CD14-positive monocyte (primary cell): ENCODE data around the gene CLDN19. TPM values are rescaled to one million over a fixed set of nuclear protein-coding genes. Genes with fewer than 3 reads are reported as not detected.

Experiments
- DNase-seq, 3 donors: peaks; one replicate each; pipeline ENCODE4 v3.0.0-alpha.2; 2011 to 2022
- H2AFZ ChIP-seq: 2 replicates; pipeline ENCODE4 v1.6.0; 2012; ENCODE audit warnings: mild to moderate bottlenecking, low read depth, low read length, inconsistent platforms; ENCODE audit not compliant: insufficient read depth, poor library complexity, severe bottlenecking
- H3K27ac ChIP-seq, 2 donors: 1 replicate in 1 of 2; 2 replicates in 1 of 2; pipeline ENCODE4 v1.5.1; 2012 to 2013; ENCODE audit warnings: low read length in 2 of 2, control low read depth in 1 of 2, inconsistent platforms in 1 of 2, low read depth in 1 of 2, mild to moderate bottlenecking in 1 of 2
- H3K27me3 ChIP-seq, 2 donors: one replicate each; pipeline versions ENCODE4 v1.6.0 to v1.6.1; 2011 to 2013; ENCODE audit warnings: low read length in 2 of 2; ENCODE audit not compliant: control insufficient read depth in 2 of 2, insufficient read depth in 2 of 2
- H3K36me3 ChIP-seq, 2 donors: replicated peaks in 1 of 2; 1 replicate in 1 of 2; 2 replicates in 1 of 2; pipeline versions ENCODE4 v1.5.1 to v1.6.1; 2012 to 2013; ENCODE audit warnings: low read length in 2 of 2, control low read depth in 1 of 2, inconsistent platforms in 1 of 2, mild to moderate bottlenecking in 1 of 2; ENCODE audit not compliant: insufficient read depth in 2 of 2, control insufficient read depth in 1 of 2
- H3K4me1 ChIP-seq, 2 donors: 1 replicate in 1 of 2; 2 replicates in 1 of 2; pipeline versions ENCODE4 v1.5.1 to v1.6.1; 2012 to 2013; ENCODE audit warnings: low read length in 2 of 2, control low read depth in 1 of 2, inconsistent platforms in 1 of 2, mild to moderate bottlenecking in 1 of 2, moderate library complexity in 1 of 2; ENCODE audit not compliant: insufficient read depth in 2 of 2, control insufficient read depth in 1 of 2
- H3K4me2 ChIP-seq: replicated peaks from 2 replicates; pipeline ENCODE3; 2012; ENCODE audit warnings: low read length, moderate library complexity, mild to moderate bottlenecking; ENCODE audit not compliant: poor library complexity, severe bottlenecking; ENCODE audit errors: extremely low read depth
- H3K4me3 ChIP-seq, 3 experiments: fragments of 200-600 bp in 1 of 3; sonication (generic) in 1 of 3; replicated peaks in 1 of 3; 1 replicate in 2 of 3; 2 replicates in 1 of 3; pipeline ENCODE4 v1.5.1; 2011 to 2013; ENCODE audit warnings: low read length in 3 of 3, mild to moderate bottlenecking in 3 of 3, control low read depth in 2 of 3, low read depth in 2 of 3, inconsistent platforms in 1 of 3, moderate library complexity in 1 of 3
- H3K79me2 ChIP-seq: 2 replicates; pipeline ENCODE4 v1.6.0; 2012; ENCODE audit warnings: mild to moderate bottlenecking, control low read depth, inconsistent platforms, low read length, moderate library complexity; ENCODE audit not compliant: insufficient read depth
- H3K9ac ChIP-seq: 2 replicates; pipeline ENCODE4 v1.6.0; 2017; ENCODE audit warnings: low read length, mild to moderate bottlenecking; ENCODE audit not compliant: insufficient read depth, poor library complexity, severe bottlenecking
- H3K9me3 ChIP-seq, 2 donors: replicated peaks in 1 of 2; 1 replicate in 1 of 2; 2 replicates in 1 of 2; pipeline versions ENCODE4 v1.5.1 to v1.6.1; 2012 to 2013; ENCODE audit warnings: low read length in 2 of 2, control low read depth in 1 of 2; ENCODE audit not compliant: control insufficient read depth in 1 of 2, insufficient read depth in 1 of 2
- H4K20me1 ChIP-seq: 2 replicates; pipeline ENCODE4 v1.6.0; 2012; ENCODE audit warnings: mild to moderate bottlenecking, low read length, control low read depth, moderate library complexity; ENCODE audit not compliant: insufficient read depth
- H3K27ac Mint-ChIP-seq, 7 donors: one replicate each; pipeline ENCODE4 v1.8.0; 2020; ENCODE audit warnings: mild to moderate bottlenecking in 7 of 7, mixed read lengths in 7 of 7, moderate library complexity in 6 of 7, inconsistent platforms in 2 of 7
- H3K27me3 Mint-ChIP-seq, 3 donors: one replicate each; pipeline ENCODE4 v1.8.0; 2021 to 2022; ENCODE audit warnings: low read depth in 3 of 3, mild to moderate bottlenecking in 3 of 3, mixed read lengths in 3 of 3, moderate library complexity in 3 of 3, inconsistent platforms in 1 of 3
- H3K36me3 Mint-ChIP-seq, 2 donors: one replicate each; pipeline ENCODE4 v1.8.0; 2020; ENCODE audit warnings: mixed read lengths in 2 of 2, inconsistent platforms in 1 of 2, mild to moderate bottlenecking in 1 of 2
- H3K4me1 Mint-ChIP-seq: one replicate; pipeline ENCODE4 v1.8.0; 2020; ENCODE audit warnings: mild to moderate bottlenecking, mixed read lengths
- H3K4me3 Mint-ChIP-seq, 2 donors: one replicate each; pipeline ENCODE4 v1.8.0; 2020; ENCODE audit warnings: mild to moderate bottlenecking in 2 of 2, mixed read lengths in 2 of 2, moderate library complexity in 1 of 2
- H3K9me3 Mint-ChIP-seq, 7 donors: one replicate each; pipeline ENCODE4 v1.8.0; 2020 to 2022; ENCODE audit warnings: mixed read lengths in 7 of 7, mild to moderate bottlenecking in 6 of 7, moderate library complexity in 6 of 7, inconsistent platforms in 2 of 7
- WGBS: methylation state at CpG from one replicate; pipeline ENCODE4 v1.1.5; 2013; ENCODE audit warnings: missing lambda C conversion rate; ENCODE audit not compliant: insufficient coverage; 5-methylcytosine and 5-hydroxymethylcytosine counted together
- intact Hi-C, 2 donors: fragments of 100-400 bp; cut with micrococcal nuclease; formaldehyde crosslinking; loops; one replicate each; pipeline versions ENCODE4 v1.15.0 to v1.15.1; 2023
- polyA plus RNA-seq, 3 donors: library from polyadenylated mRNA; depleted of rRNA in 1 of 3; unstranded in 2 of 3; stranded (reverse) in 1 of 3; fragments of 300-500 nt in 2 of 3; fragments of >200 nt in 1 of 3; fragmentation: Illumina TruSeq in 2 of 3; gene quantifications; 1 replicate in 2 of 3; 2 replicates in 1 of 3; pipeline ENCODE4 v1.2.3, GENCODE V29; 2012 to 2021
- TF ChIP-seq, protein P1 (sequence below): fragments of 200-600 bp; IDR thresholded peaks from one replicate; pipeline ENCODE4 v1.8.0; 2022; ENCODE audit warnings: antibody characterized with exemption, mild to moderate bottlenecking

The CLDN19 gene
- polyA plus RNA-seq, 3 donors: not detected

DNA sequence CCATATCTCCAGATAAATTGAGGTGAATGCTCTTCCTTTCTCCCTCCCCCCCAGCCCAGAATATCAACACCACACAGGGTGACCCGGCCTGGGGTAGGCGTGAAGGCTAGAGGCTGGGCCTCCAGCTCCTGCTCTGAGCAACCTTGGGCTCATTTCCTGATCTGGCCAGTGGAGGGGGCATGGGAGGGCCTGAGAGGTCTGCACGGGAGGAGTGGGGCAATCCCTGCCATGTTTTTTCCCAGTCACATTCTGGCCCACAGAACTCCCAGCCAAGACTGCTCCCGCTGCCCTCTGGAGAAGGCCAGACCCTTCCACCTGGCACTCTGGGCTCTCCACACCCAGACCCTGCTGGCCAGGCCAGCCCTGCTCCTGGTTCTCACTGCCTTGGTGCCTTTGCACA lies 3.9 kb downstream of the CLDN19 start:
- H3K27ac Mint-ChIP-seq: peak overlapping the region in 3 of 7 donors; percentile 40 to 86 (median 65)
- H3K9me3 Mint-ChIP-seq: peaks cover 0 to 3% (median 0%) of the 10 kb centered on the region in 7 donors
- H3K36me3 Mint-ChIP-seq: peaks cover 0 to 5% of the 10 kb centered on the region in 2 donors
- Histone ChIP-seq H4K20me1 (no peaks in the 10 kb centered on the region), H3K79me2 (no peaks in the 10 kb centered on the region), H3K27me3 (no peaks in the 10 kb centered on the region), H3K27ac (no peak overlapping the region), H2AFZ (peak overlapping the region; percentile 70), H3K36me3 (no peaks in the 10 kb centered on the region), H3K9me3 (no peaks in the 10 kb centered on the region), H3K4me3 (no peak overlapping the region), H3K4me2 (no peak overlapping the region), H3K9ac (no peak overlapping the region), H3K4me1 (peaks cover 26 to 30% of the 10 kb centered on the region in 2 donors)
- peaks cover 0 to 3% (median 1%) of the 10 kb centered on the region in 3 donors for H3K27me3 Mint-ChIP-seq
- no peak overlapping the region for H3K4me3 Mint-ChIP-seq
- intact Hi-C loops: no loop called here
- TF ChIP-seq, protein P1, sequence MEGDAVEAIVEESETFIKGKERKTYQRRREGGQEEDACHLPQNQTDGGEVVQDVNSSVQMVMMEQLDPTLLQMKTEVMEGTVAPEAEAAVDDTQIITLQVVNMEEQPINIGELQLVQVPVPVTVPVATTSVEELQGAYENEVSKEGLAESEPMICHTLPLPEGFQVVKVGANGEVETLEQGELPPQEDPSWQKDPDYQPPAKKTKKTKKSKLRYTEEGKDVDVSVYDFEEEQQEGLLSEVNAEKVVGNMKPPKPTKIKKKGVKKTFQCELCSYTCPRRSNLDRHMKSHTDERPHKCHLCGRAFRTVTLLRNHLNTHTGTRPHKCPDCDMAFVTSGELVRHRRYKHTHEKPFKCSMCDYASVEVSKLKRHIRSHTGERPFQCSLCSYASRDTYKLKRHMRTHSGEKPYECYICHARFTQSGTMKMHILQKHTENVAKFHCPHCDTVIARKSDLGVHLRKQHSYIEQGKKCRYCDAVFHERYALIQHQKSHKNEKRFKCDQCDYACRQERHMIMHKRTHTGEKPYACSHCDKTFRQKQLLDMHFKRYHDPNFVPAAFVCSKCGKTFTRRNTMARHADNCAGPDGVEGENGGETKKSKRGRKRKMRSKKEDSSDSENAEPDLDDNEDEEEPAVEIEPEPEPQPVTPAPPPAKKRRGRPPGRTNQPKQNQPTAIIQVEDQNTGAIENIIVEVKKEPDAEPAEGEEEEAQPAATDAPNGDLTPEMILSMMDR: peak; percentile 25
- WGBS: 50% methylated on average over 2 of the region's 4 CpGs
- peak; percentile 1 to 28 (median 6) for DNase-seq
- H3K4me1 Mint-ChIP-seq: peaks cover 26% of the 10 kb centered on the region

DNA sequence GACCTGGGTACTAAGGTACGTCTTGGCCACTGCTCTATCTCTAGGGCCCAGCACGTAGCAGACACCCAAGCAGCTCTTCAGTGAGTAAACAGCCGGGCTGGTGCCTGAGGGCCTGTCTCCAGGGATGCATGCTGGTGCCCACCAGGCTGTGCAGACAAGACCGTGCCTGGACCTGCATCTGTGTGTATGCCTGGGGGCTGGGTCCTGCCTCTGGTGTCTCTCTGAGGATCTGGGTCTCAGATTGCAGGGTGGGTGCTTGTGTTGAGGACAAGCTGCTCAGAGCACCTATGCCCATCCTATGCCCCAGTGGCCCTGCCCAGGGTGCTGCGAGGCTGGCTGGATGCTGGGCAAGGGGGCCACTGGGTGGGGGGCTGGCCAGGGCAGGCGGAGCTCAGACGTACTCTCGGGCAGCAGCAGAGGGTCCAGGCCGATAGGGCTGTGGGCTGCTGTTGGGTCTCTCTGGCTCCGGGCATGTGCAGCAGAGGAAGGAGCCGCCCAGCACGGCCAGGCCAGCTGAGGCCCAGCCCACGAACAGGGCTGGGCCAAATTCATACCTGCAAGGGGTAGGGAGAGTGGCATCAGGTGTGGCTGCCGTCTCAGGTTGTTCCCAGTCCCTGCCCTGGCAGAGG lies 4.4 kb downstream of the CLDN19 start:
- H3K27me3 ChIP-seq: no peaks in the 10 kb centered on the region
- peak overlapping the region in 1 of 7 donors; percentile 65 for H3K27ac Mint-ChIP-seq
- peak overlapping the region; percentile 70 for H2AFZ ChIP-seq
- no peak overlapping the region for H3K4me3 ChIP-seq
- peaks cover 26 to 30% of the 10 kb centered on the region in 2 donors for H3K4me1 ChIP-seq
- no peak overlapping the region for H3K27ac ChIP-seq
- H3K36me3 Mint-ChIP-seq: peaks cover 0 to 5% of the 10 kb centered on the region in 2 donors
- peaks cover 26% of the 10 kb centered on the region for H3K4me1 Mint-ChIP-seq
- no peaks in the 10 kb centered on the region for H3K79me2 ChIP-seq
- TF ChIP-seq, protein P1: no peak
- no peaks in the 10 kb centered on the region for H4K20me1 ChIP-seq
- no peaks in the 10 kb centered on the region for H3K9me3 ChIP-seq
- peaks cover 0 to 3% (median 1%) of the 10 kb centered on the region in 3 donors for H3K27me3 Mint-ChIP-seq
- no peak for DNase-seq
- no peak overlapping the region for H3K4me3 Mint-ChIP-seq
- H3K36me3 ChIP-seq: no peaks in the 10 kb centered on the region
- WGBS: 86% methylated on average over 13 of the region's 14 CpGs
- no peak overlapping the region for H3K4me2 ChIP-seq
- intact Hi-C loops: no loop called here
- H3K9me3 Mint-ChIP-seq: peaks cover 0 to 3% (median 0%) of the 10 kb centered on the region in 7 donors
- H3K9ac ChIP-seq: no peak overlapping the region
